ENCODE results near the gene MIB1.
A peak's percentile ranks its signal among the peaks of the same experiment; 100 is the strongest.

MIB1 gene

GRCh38 chr18:21805771-21806366 lies 65.3 kb downstream of the MIB1 start:
- no peak for DNase-seq (ENCODE audit: extremely low spot score, insufficient read length, low read depth)
- no peak for FAIRE-seq

GRCh38 chr18:21808185-21808584 lies 67.6 kb downstream of the MIB1 start:
- FAIRE-seq = no peak
- no peak for DNase-seq (ENCODE audit: extremely low spot score, insufficient read length, low read depth)

GRCh38 chr18:21809725-21810124 lies 69.1 kb downstream of the MIB1 start:
- DNase-seq (ENCODE audit: extremely low spot score, insufficient read length, low read depth) = no peak
- FAIRE-seq = no peak

- DNase-seq (ENCODE audit: extremely low spot score, insufficient read length, low read depth) = no peak
- no peak for FAIRE-seq
Observed at GRCh38 chr18:21815101-21815500, 74.5 kb downstream of the MIB1 start.

- no peak for DNase-seq (ENCODE audit: extremely low spot score, insufficient read length, low read depth)
- peak; percentile 41 for FAIRE-seq
Observed at GRCh38 chr18:21820033-21820810, 79.6 kb downstream of the MIB1 start.

GRCh38 chr18:21820811-21821143 lies 80.2 kb downstream of the MIB1 start:
- FAIRE-seq = no peak

GRCh38 chr18:21823848-21824247 lies 83.3 kb downstream of the MIB1 start:
- FAIRE-seq (no peak), DNase-seq (ENCODE audit: extremely low spot score, insufficient read length, low read depth) (no peak)

More at GRCh38 chr18:21820811-21821143, 80.2 kb downstream of the MIB1 start:
- DNase-seq (ENCODE audit: extremely low spot score, insufficient read length, low read depth) = no peak

- FAIRE-seq = no peak
- DNase-seq (ENCODE audit: extremely low spot score, insufficient read length, low read depth) = no peak
Observed at GRCh38 chr18:21826196-21826595, 85.6 kb downstream of the MIB1 start.

- peak; percentile 55 for FAIRE-seq
- no peak for DNase-seq (ENCODE audit: extremely low spot score, insufficient read length, low read depth)
Observed at GRCh38 chr18:21826641-21827302, 86.2 kb downstream of the MIB1 start.

GRCh38 chr18:21830532-21830931 lies 89.9 kb downstream of the MIB1 start:
- peak; percentile 9 for FAIRE-seq

GRCh38 chr18:21831413-21831831 lies 90.8 kb downstream of the MIB1 start:
- FAIRE-seq (no peak), DNase-seq (ENCODE audit: extremely low spot score, insufficient read length, low read depth) (no peak)

More at GRCh38 chr18:21830532-21830931, 89.9 kb downstream of the MIB1 start:
- no peak for DNase-seq (ENCODE audit: extremely low spot score, insufficient read length, low read depth)

GRCh38 chr18:21833604-21834298 lies 93.2 kb downstream of the MIB1 start:
- DNase-seq (ENCODE audit: extremely low spot score, insufficient read length, low read depth) (no peak), FAIRE-seq (no peak)

GRCh38 chr18:21834299-21834660 lies 93.7 kb downstream of the MIB1 start:
- FAIRE-seq (no peak), DNase-seq (ENCODE audit: extremely low spot score, insufficient read length, low read depth) (no peak)

- FAIRE-seq (no peak), DNase-seq (ENCODE audit: extremely low spot score, insufficient read length, low read depth) (no peak)
Observed at GRCh38 chr18:21841570-21841969, 101.0 kb downstream of the MIB1 start.

GRCh38 chr18:21843341-21843740 lies 102.7 kb downstream of the MIB1 start:
- FAIRE-seq (no peak), DNase-seq (ENCODE audit: extremely low spot score, insufficient read length, low read depth) (no peak)

GRCh38 chr18:21851327-21851961 lies 110.9 kb downstream of the MIB1 start:
- FAIRE-seq = peak; percentile 42
- no peak for DNase-seq (ENCODE audit: extremely low spot score, insufficient read length, low read depth)

GRCh38 chr18:21853016-21853415 lies 112.4 kb downstream of the MIB1 start:
- peak; percentile 9 for DNase-seq (ENCODE audit: extremely low spot score, insufficient read length, low read depth)
- peak; percentile 50 for FAIRE-seq

GRCh38 chr18:21853775-21854552 lies 113.4 kb downstream of the MIB1 start:
- DNase-seq (ENCODE audit: extremely low spot score, insufficient read length, low read depth) = no peak

GRCh38 chr18:21855432-21855831 lies 114.8 kb downstream of the MIB1 start:
- DNase-seq (ENCODE audit: extremely low spot score, insufficient read length, low read depth) = no peak

More at GRCh38 chr18:21853775-21854552, 113.4 kb downstream of the MIB1 start:
- no peak for FAIRE-seq

More at GRCh38 chr18:21855432-21855831, 114.8 kb downstream of the MIB1 start:
- FAIRE-seq = no peak

All from GM18507 (cell line).